Measurements from ENCODE around the gene B3GALT5.

The B3GALT5 gene

GRCh38 chr21:39696196-39696595, 83.5 kb downstream of the B3GALT5 start:
- no peak for DNase-seq (ENCODE audit: low spot score)

GRCh38 chr21:39696618-39697017, 83.9 kb downstream of the B3GALT5 start:
- DNase-seq (ENCODE audit: low spot score), result no peak

GRCh38 chr21:39700318-39700717, 87.6 kb downstream of the B3GALT5 start:
- no peak for DNase-seq (ENCODE audit: low spot score)

GRCh38 chr21:39703578-39703977, 90.8 kb downstream of the B3GALT5 start:
- DNase-seq (ENCODE audit: low spot score), result no peak

- DNase-seq (ENCODE audit: low spot score), result no peak
Measured at GRCh38 chr21:39705849-39706248, 93.1 kb downstream of the B3GALT5 start.

GRCh38 chr21:39707316-39707715, 94.6 kb downstream of the B3GALT5 start:
- DNase-seq (ENCODE audit: low spot score), result no peak

- no peak for DNase-seq (ENCODE audit: low spot score)
Measured at GRCh38 chr21:39710866-39711265, 98.1 kb downstream of the B3GALT5 start.

GRCh38 chr21:39712273-39712672, 99.5 kb downstream of the B3GALT5 start:
- no peak for DNase-seq (ENCODE audit: low spot score)

- no peak for DNase-seq (ENCODE audit: low spot score)
Measured at GRCh38 chr21:39712976-39713375, 100.2 kb downstream of the B3GALT5 start.

- DNase-seq (ENCODE audit: low spot score), result no peak
Measured at GRCh38 chr21:39713905-39714304, 101.2 kb downstream of the B3GALT5 start.

- DNase-seq (ENCODE audit: low spot score), result no peak
Measured at GRCh38 chr21:39714331-39714730, 101.6 kb downstream of the B3GALT5 start.

- DNase-seq (ENCODE audit: low spot score), result peak; percentile 65
Measured at GRCh38 chr21:39715804-39716397, 103.2 kb downstream of the B3GALT5 start.

- DNase-seq (ENCODE audit: low spot score), result no peak
Measured at GRCh38 chr21:39720126-39720778, 107.5 kb downstream of the B3GALT5 start.

GRCh38 chr21:39721885-39722284, 109.1 kb downstream of the B3GALT5 start:
- no peak for DNase-seq (ENCODE audit: low spot score)
